GM18508 (cell line): ENCODE data around the gene B4GALNT3.
"Not testable (repeated sequence)": the region's sequence is repeated elsewhere in the genome, so short reads cannot be mapped to it uniquely, and the experiment has no call there.

Experiments used
- ATAC-seq: cut with Tn5 transposase; IDR thresholded peaks from one replicate; pipeline ENCODE4 v1.9.1; 2021; ENCODE audit warnings: moderate number of reproducible peaks; ENCODE audit not compliant: insufficient read depth, unreplicated experiment

Gene B4GALNT3

GRCh38 chr12:570921-571794 is 111.4 kb downstream of the B4GALNT3 start:
- no peak for ATAC-seq

GRCh38 chr12:571795-572531 is 112.2 kb downstream of the B4GALNT3 start:
- no peak for ATAC-seq

GRCh38 chr12:572532-572899 is 112.8 kb downstream of the B4GALNT3 start:
- no peak for ATAC-seq

- ATAC-seq = no peak
Observed at GRCh38 chr12:573232-573631, 113.5 kb downstream of the B4GALNT3 start.

- ATAC-seq = no peak
Observed at GRCh38 chr12:574475-575128, 114.9 kb downstream of the B4GALNT3 start.

- ATAC-seq = no peak
Observed at GRCh38 chr12:575129-575502, 115.4 kb downstream of the B4GALNT3 start.

- ATAC-seq = no peak
Observed at GRCh38 chr12:575948-576614, 116.3 kb downstream of the B4GALNT3 start.

GRCh38 chr12:576615-577110 is 116.9 kb downstream of the B4GALNT3 start:
- ATAC-seq = no peak

- ATAC-seq = not testable (repeated sequence)
Observed at GRCh38 chr12:577994-578747, 118.4 kb downstream of the B4GALNT3 start.

GRCh38 chr12:578748-579419 is 119.1 kb downstream of the B4GALNT3 start:
- ATAC-seq = no peak

- ATAC-seq = no peak
Observed at GRCh38 chr12:579420-580110, 119.8 kb downstream of the B4GALNT3 start.

- ATAC-seq = no peak
Observed at GRCh38 chr12:580813-581212, 121.1 kb downstream of the B4GALNT3 start.

GRCh38 chr12:581321-581720 is 121.6 kb downstream of the B4GALNT3 start:
- ATAC-seq = no peak

GRCh38 chr12:581746-582145 is 122.0 kb downstream of the B4GALNT3 start:
- ATAC-seq = no peak

- no peak for ATAC-seq
Observed at GRCh38 chr12:583251-583869, 123.6 kb downstream of the B4GALNT3 start.

- ATAC-seq = no peak
Observed at GRCh38 chr12:585062-586061, 125.6 kb downstream of the B4GALNT3 start.
